HCT116 (cell line): ENCODE data around the gene GGCT. TPM values are rescaled to one million over a fixed set of nuclear protein-coding genes. Genes with fewer than 3 reads are reported as not detected.

Experiments
- ATAC-seq: fragments of 200-7000 bp; cut with Tn5 transposase; 2 replicates; pipeline ENCODE4 v1.9.1; 2020; ENCODE audit warnings: mild to moderate bottlenecking, moderate library complexity
- BruUV-seq: library from RNA; stranded (reverse); fragments of 400-500 nt; replicated peaks from 2 replicates; lab custom pipeline; 2021; lab: Mats Ljungman, UMichigan
- CTCF ChIA-PET: fragments of 300-600 bp; sonication (Branson Sonifier 250); formaldehyde crosslinking; loops from one replicate; lab custom pipeline; 2021; ENCODE audit warnings: antibody characterized with exemption; lab: Charles Lee
- POLR2A ChIA-PET: fragments of 300-600, 350-600 bp; sonication (Branson Sonifier 250); formaldehyde crosslinking; loops from one replicate; lab custom pipeline; 2021; ENCODE audit warnings: antibody characterized with exemption; lab: Charles Lee
- RAD21 ChIA-PET, 2 experiments: fragments of 300-600 bp; sonication (Branson Sonifier 250); formaldehyde crosslinking; loops; one replicate each; lab custom pipeline; 2023; ENCODE audit warnings: low total read pairs in 2 of 2; ENCODE audit not compliant: uncharacterized antibody in 2 of 2, unreplicated experiment in 2 of 2, low non-redundant PET in 1 of 2; lab: Charles Lee
- DNase-seq: peaks from one replicate; pipeline ENCODE4 v3.0.0-alpha.2; 2010; ENCODE audit warnings: low read depth, low spot score
- H2AFZ ChIP-seq: fragments of 200-600 bp; shearing (Covaris generic), sonication (generic); 2 replicates; pipeline ENCODE4 v1.6.1; 2017; ENCODE audit warnings: low read depth, mixed run types, mixed read lengths, antibody characterized with exemption, low read length; ENCODE audit not compliant: poor library complexity, severe bottlenecking
- H3K27ac ChIP-seq: 2 replicates; pipeline ENCODE4 v1.5.1; 2012; ENCODE audit warnings: low read depth, low read length
- H3K27me3 ChIP-seq: fragments of 200-600 bp; sonication (generic); 2 replicates; pipeline ENCODE4 v1.6.1; 2016; ENCODE audit warnings: mixed run types, low read length, mixed read lengths; ENCODE audit not compliant: insufficient read depth
- H3K36me3 ChIP-seq, 2 experiments: fragments of 200-500 bp in 1 of 2; fragments of 200-600 bp in 1 of 2; sonication (Bioruptor generic) in 1 of 2; sonication (generic) in 1 of 2; 2 replicates each; pipeline versions ENCODE4 v1.5.1 to v1.6.1; 2014 to 2016; ENCODE audit warnings: low read length in 2 of 2, inconsistent platforms in 1 of 2, mixed read lengths in 1 of 2, mixed run types in 1 of 2; ENCODE audit not compliant: insufficient read depth in 2 of 2, control insufficient read depth in 1 of 2
- H3K4me1 ChIP-seq, 2 experiments: fragments of 200-600 bp in 1 of 2; sonication (generic) in 1 of 2; 2 replicates each; pipeline versions ENCODE4 v1.5.1 to v1.6.1; 2012 to 2017; ENCODE audit warnings: low read length in 2 of 2, inconsistent platforms in 1 of 2, mild to moderate bottlenecking in 1 of 2, mixed read lengths in 1 of 2, mixed run types in 1 of 2, moderate library complexity in 1 of 2; ENCODE audit not compliant: insufficient read depth in 2 of 2, control insufficient read depth in 1 of 2
- H3K4me2 ChIP-seq: fragments of 200-600 bp; sonication (generic); 2 replicates; pipeline ENCODE4 v1.6.1; 2017; ENCODE audit warnings: mixed run types, low read length, mixed read lengths
- H3K4me3 ChIP-seq, 2 experiments: fragments of 200-600 bp in 1 of 2; sonication (generic) in 1 of 2; replicated peaks in 1 of 2; 2 replicates each; pipeline ENCODE4 v1.5.1; 2011 to 2016; ENCODE audit warnings: low read length in 2 of 2, control low read depth in 1 of 2, low read depth in 1 of 2, mild to moderate bottlenecking in 1 of 2, mixed read lengths in 1 of 2, mixed run types in 1 of 2
- H3K79me2 ChIP-seq: fragments of 200-600 bp; sonication (generic); 2 replicates; pipeline ENCODE4 v1.6.1; 2017; ENCODE audit warnings: mild to moderate bottlenecking, mixed run types, low read length, moderate library complexity, mixed read lengths; ENCODE audit not compliant: insufficient read depth
- H3K9ac ChIP-seq: fragments of 200-600 bp; sonication (generic); 2 replicates; pipeline ENCODE4 v1.6.1; 2016; ENCODE audit warnings: low read length, mixed read lengths
- H3K9me2 ChIP-seq: fragments of 200-600 bp; sonication (generic), shearing (Covaris generic); 2 replicates; pipeline ENCODE4 v1.6.1; 2017; ENCODE audit warnings: mixed run types, mild to moderate bottlenecking, moderate library complexity; ENCODE audit not compliant: insufficient read depth
- H3K9me3 ChIP-seq, 2 experiments: fragments of 200-500 bp in 1 of 2; fragments of 200-600 bp in 1 of 2; sonication (Bioruptor generic) in 1 of 2; sonication (generic) in 1 of 2; 2 replicates each; pipeline ENCODE4 v1.6.1; 2014 to 2017; ENCODE audit warnings: low read length in 2 of 2, mixed read lengths in 2 of 2, inconsistent platforms in 1 of 2, low read depth in 1 of 2, mild to moderate bottlenecking in 1 of 2, mixed run types in 1 of 2, moderate library complexity in 1 of 2; ENCODE audit not compliant: control insufficient read depth in 1 of 2, insufficient read depth in 1 of 2
- H4K20me1 ChIP-seq: fragments of 200-600 bp; sonication (generic), shearing (Covaris generic); 2 replicates; pipeline ENCODE4 v1.6.1; 2017; ENCODE audit warnings: mixed run types, mild to moderate bottlenecking, moderate library complexity; ENCODE audit not compliant: insufficient read depth
- CBX3 ChIP-seq: IDR thresholded peaks from 2 replicates; pipeline ENCODE4 v1.6.1; 2012; ENCODE audit warnings: low read depth
- CEBPB ChIP-seq: IDR thresholded peaks from 2 replicates; pipeline ENCODE4 v1.6.1; 2012; ENCODE audit warnings: low read depth
- CTCF ChIP-seq, 3 experiments: fragments of 200-600 bp in 1 of 3; sonication (generic) in 1 of 3; IDR thresholded peaks in 2 of 3; conservative IDR thresholded peaks in 1 of 3; 2 replicates each; pipeline ENCODE4 v1.5.1; 2012 to 2017; ENCODE audit warnings: low read depth in 2 of 3, low read length in 2 of 3, antibody characterized with exemption in 1 of 3, borderline replicate concordance in 1 of 3, control low read depth in 1 of 3, mild to moderate bottlenecking in 1 of 3, mixed read lengths in 1 of 3, mixed run types in 1 of 3, moderate library complexity in 1 of 3; ENCODE audit not compliant: insufficient read depth in 1 of 3
- EGR1 ChIP-seq: IDR thresholded peaks from 2 replicates; pipeline ENCODE4 v1.6.1; 2012; ENCODE audit warnings: low read depth
- EZH2 ChIP-seq: fragments of 200-600 bp; sonication (generic); IDR thresholded peaks from 2 replicates; pipeline ENCODE4 v1.6.1; 2017; ENCODE audit warnings: antibody characterized with exemption, mixed run types
- FOSL1 ChIP-seq: IDR thresholded peaks from 2 replicates; pipeline ENCODE4 v1.6.1; 2012; ENCODE audit warnings: low read depth
- POLR2AphosphoS5 ChIP-seq: IDR thresholded peaks from 2 replicates; pipeline ENCODE4 v1.6.1; 2011; ENCODE audit warnings: mild to moderate bottlenecking, low read depth, low read length, moderate library complexity
- RAD21 ChIP-seq: IDR thresholded peaks from 2 replicates; pipeline ENCODE4 v1.6.1; 2012; ENCODE audit warnings: low read depth, mild to moderate bottlenecking
- SRF ChIP-seq: IDR thresholded peaks from 2 replicates; pipeline ENCODE4 v1.6.1; 2012; ENCODE audit warnings: low read depth
- TCF7L2 ChIP-seq: IDR thresholded peaks from 2 replicates; pipeline ENCODE4 v1.7.0; 2011; ENCODE audit warnings: borderline replicate concordance, inconsistent platforms; ENCODE audit not compliant: insufficient read depth, insufficient read length; ENCODE audit errors: extremely low read depth
- ZBTB33 ChIP-seq: IDR thresholded peaks from 2 replicates; pipeline ENCODE4 v1.6.1; 2011; ENCODE audit warnings: mild to moderate bottlenecking, low read length, moderate library complexity; ENCODE audit not compliant: insufficient replicate concordance; ENCODE audit errors: extremely low read depth
- ZFX ChIP-seq: fragments of 450-650 bp; IDR thresholded peaks from 2 replicates; pipeline ENCODE4 v1.6.1; 2017
- intact Hi-C: fragments of 100-400 bp; cut with micrococcal nuclease; formaldehyde crosslinking; loops from 2 replicates; pipeline ENCODE4 v1.10.0; 2022
- total RNA-seq: library from RNA; stranded (reverse); gene quantifications from one replicate; pipeline ENCODE4 v1.2.1, GENCODE V29; 2021; ENCODE audit not compliant: unreplicated experiment

Gene GGCT
- total RNA-seq, 1 experiment from 2014 or later, result 60.6 TPM

GRCh38 chr7:30469303-30469702 is 35.3 kb downstream of the GGCT start:
- Histone ChIP-seq H3K4me2 (no peak overlapping the region), H3K36me3 (no peaks in the 10 kb centered on the region; a peak in 1 of 4 replicates), H3K27me3 (no peaks in the 10 kb centered on the region), H3K27ac (no peak overlapping the region), H2AFZ (no peak overlapping the region), H4K20me1 (no peaks in the 10 kb centered on the region), H3K79me2 (peaks cover 9% of the 10 kb centered on the region; the same call in 1 of the 2 replicates), H3K4me3 (no peak overlapping the region), H3K9me2 (no peaks in the 10 kb centered on the region), H3K9ac (no peak overlapping the region), H3K4me1 (peaks cover 0 to 8% of the 10 kb centered on the region in 2 experiments; a peak in 2 of 4 replicates), H3K9me3 (no peaks in the 10 kb centered on the region)
- ChIA-PET POLR2A (interaction anchor here (1.2 to 1.4 kb wide), 2 partner anchors 9 to 36 kb away, joined by 3 to 5 read pairs; partner anchors contain the start of gene NOD1), CTCF (interaction anchor here (0.8 kb wide), 1 partner anchor 304 kb away, joined by 3 read pairs; no protein-coding TSS in a partner anchor), RAD21 (interaction anchor here in 1 of 2 experiments (0.6 kb wide), 1 partner anchor 81 kb away, joined by 3 read pairs; no protein-coding TSS in a partner anchor)
- intact Hi-C loops, result no loop called here
- ATAC-seq (peak; percentile 89), DNase-seq (peak; percentile 8)
- BruUV-seq, result no TSS peak
- 0 out of 6 replicates have a peak, but pooled peaks of 2 of the 3 experiments have one; percentile 11 to 19 for TF ChIP-seq CTCF (IDR thresholded peaks at IDR 0.05 in 2 of 3, conservative IDR thresholded peaks at IDR 0.05 in 1 of 3; ENCODE audit: borderline replicate concordance in 1 of 3, insufficient read depth in 1 of 3, low read depth in 2 of 3, low read length in 2 of 3)
- no peak for TF ChIP-seq CBX3
- TF ChIP-seq RAD21, result 0 out of 2 replicates have a peak, but pooled peaks have one; percentile 4

- intact Hi-C loops, result no loop called here
- Histone ChIP-seq H3K4me1 (peaks cover 0 to 8% of the 10 kb centered on the region in 2 experiments; a peak in 2 of 4 replicates), H3K4me3 (no peak overlapping the region), H3K27me3 (no peaks in the 10 kb centered on the region), H3K27ac (no peak overlapping the region), H4K20me1 (no peaks in the 10 kb centered on the region), H2AFZ (no peak overlapping the region), H3K9me3 (no peaks in the 10 kb centered on the region), H3K9me2 (no peaks in the 10 kb centered on the region), H3K79me2 (peaks cover 5% of the 10 kb centered on the region; the same call in 1 of the 2 replicates), H3K4me2 (no peak overlapping the region), H3K36me3 (no peaks in the 10 kb centered on the region; a peak in 1 of 4 replicates), H3K9ac (no peak overlapping the region)
- POLR2A ChIA-PET, result interaction anchor here (1.2 to 1.4 kb wide), 2 partner anchors 10 to 36 kb away, joined by 3 to 5 read pairs; partner anchors contain the start of gene NOD1
- CTCF ChIA-PET, result interaction anchor here (0.8 kb wide), 1 partner anchor 304 kb away, joined by 3 read pairs; no protein-coding TSS in a partner anchor
- ATAC-seq (no peak), DNase-seq (no peak)
- RAD21 ChIA-PET, result no interaction called here
- no TSS peak for BruUV-seq
- TF ChIP-seq SRF, result no peak
- no peak for TF ChIP-seq EZH2
- TF ChIP-seq CEBPB, result no peak
- TF ChIP-seq ZBTB33, result no peak
- no peak for TF ChIP-seq POLR2AphosphoS5
- no peak for TF ChIP-seq ZFX
- no peak for TF ChIP-seq FOSL1
- no peak for TF ChIP-seq TCF7L2
- no peak for TF ChIP-seq CTCF (IDR thresholded peaks at IDR 0.05 in 2 of 3, conservative IDR thresholded peaks at IDR 0.05 in 1 of 3; ENCODE audit: borderline replicate concordance in 1 of 3, insufficient read depth in 1 of 3, low read depth in 2 of 3, low read length in 2 of 3)
- no peak for TF ChIP-seq CBX3
- TF ChIP-seq EGR1, result no peak
Observed at GRCh38 chr7:30468791-30469190, 35.8 kb downstream of the GGCT start.
